SK-N-SH treated with all-trans-retinoic acid at 6 μM for 48 hours (cell line): Measurements from ENCODE around the gene GLS.

Source experiments
- ATAC-seq: fragments of 200-7000 bp; cut with Tn5 transposase; 3 replicates; pipeline ENCODE4 v1.9.1; 2020; ENCODE audit warnings: mild to moderate bottlenecking, moderate library complexity
- ARNTL ChIP-seq: fragments of 450-650 bp; formaldehyde crosslinking; IDR thresholded peaks from 2 replicates; pipeline ENCODE4 v1.5.0; 2020; ENCODE audit warnings: low read depth, mild to moderate bottlenecking, moderate library complexity, borderline replicate concordance
- BACH2 ChIP-seq: fragments of 250-450 bp; sonication (Bioruptor Pico); IDR thresholded peaks from 2 replicates; pipeline ENCODE4 v1.9.0; 2021; ENCODE audit warnings: mild to moderate bottlenecking, borderline replicate concordance
- CREB5 ChIP-seq: fragments of 250-450 bp; sonication (Bioruptor Pico); IDR thresholded peaks from 2 replicates; pipeline ENCODE4 v1.5.1; 2020; ENCODE audit warnings: low read depth, mild to moderate bottlenecking, moderate library complexity
- CSDC2 ChIP-seq: fragments of 250-450 bp; sonication (Bioruptor Pico); IDR thresholded peaks from 2 replicates; pipeline ENCODE4 v1.5.0; 2020; ENCODE audit warnings: mild to moderate bottlenecking, moderate library complexity
- CSRNP3 ChIP-seq: fragments of 250-450 bp; sonication (Bioruptor Pico); IDR thresholded peaks from 2 replicates; pipeline ENCODE4 v1.5.1; 2021; ENCODE audit warnings: mild to moderate bottlenecking, moderate library complexity
- ESRRG ChIP-seq: fragments of 250-450 bp; sonication (Bioruptor Pico); IDR thresholded peaks from 2 replicates; pipeline ENCODE4 v1.6.1; 2021; ENCODE audit warnings: mild to moderate bottlenecking
- GLIS3 ChIP-seq: fragments of 250-450 bp; sonication (Bioruptor Pico); IDR thresholded peaks from 2 replicates; pipeline ENCODE4 v1.5.0; 2020; ENCODE audit warnings: mild to moderate bottlenecking, moderate library complexity
- OSR1 ChIP-seq: fragments of 250-450 bp; sonication (Bioruptor Pico); IDR thresholded peaks from 2 replicates; pipeline ENCODE4 v1.8.0; 2022; ENCODE audit warnings: moderate library complexity, mild to moderate bottlenecking, inconsistent platforms
- PATZ1 ChIP-seq: fragments of 250-450 bp; sonication (Bioruptor Pico); IDR thresholded peaks from 2 replicates; pipeline ENCODE4 v1.8.0; 2020; ENCODE audit warnings: mild to moderate bottlenecking, moderate library complexity, borderline replicate concordance
- POU6F1 ChIP-seq: fragments of 250-450 bp; sonication (Bioruptor Pico); IDR thresholded peaks from 2 replicates; pipeline ENCODE4 v1.8.0; 2021; ENCODE audit warnings: low read depth, mild to moderate bottlenecking, moderate library complexity, borderline replicate concordance
- PPARA ChIP-seq: fragments of 250-450 bp; sonication (Bioruptor Pico); IDR thresholded peaks from 2 replicates; pipeline ENCODE4 v1.5.0; 2020; ENCODE audit warnings: mild to moderate bottlenecking, borderline replicate concordance
- RARB ChIP-seq: fragments of 250-450 bp; sonication (Bioruptor Pico); IDR thresholded peaks from 2 replicates; pipeline ENCODE4 v1.8.0; 2021; ENCODE audit warnings: mild to moderate bottlenecking, moderate library complexity
- SNAI2 ChIP-seq: fragments of 250-450 bp; sonication (Bioruptor Pico); IDR thresholded peaks from 2 replicates; pipeline ENCODE4 v1.5.0; 2020; ENCODE audit warnings: mild to moderate bottlenecking, moderate library complexity
- TCF4 ChIP-seq: fragments of 250-450 bp; sonication (Bioruptor Pico); IDR thresholded peaks from 2 replicates; pipeline ENCODE4 v1.8.0; 2021; ENCODE audit warnings: mild to moderate bottlenecking, moderate library complexity, borderline replicate concordance
- TOX ChIP-seq: fragments of 250-450 bp; sonication (Bioruptor Pico); IDR thresholded peaks from 2 replicates; pipeline ENCODE4 v1.8.0; 2021; ENCODE audit warnings: mild to moderate bottlenecking, moderate library complexity, borderline replicate concordance
- ZC3H10 ChIP-seq: fragments of 250-450 bp; sonication (Bioruptor Pico); IDR thresholded peaks from 2 replicates; pipeline ENCODE4 v1.5.1; 2021; ENCODE audit warnings: mild to moderate bottlenecking, moderate library complexity
- ZFP3 ChIP-seq: fragments of 250-450 bp; sonication (Bioruptor Pico); IDR thresholded peaks from 2 replicates; pipeline ENCODE4 v1.5.0; 2020; ENCODE audit warnings: mild to moderate bottlenecking, moderate library complexity
- ZNF565 ChIP-seq: fragments of 450-650 bp; formaldehyde crosslinking; conservative IDR thresholded peaks from 2 replicates; pipeline ENCODE4 v1.5.0; 2020; ENCODE audit warnings: low read depth, mild to moderate bottlenecking, moderate library complexity
- ZNF70 ChIP-seq: fragments of 450-650 bp; formaldehyde crosslinking; IDR thresholded peaks from 2 replicates; pipeline ENCODE4 v1.5.0; 2020; ENCODE audit warnings: mild to moderate bottlenecking, moderate library complexity
- ZNF8 ChIP-seq: fragments of 450-650 bp; formaldehyde crosslinking; IDR thresholded peaks from 2 replicates; pipeline ENCODE4 v1.5.0; 2020; ENCODE audit warnings: mild to moderate bottlenecking, moderate library complexity

The GLS gene

GRCh38 chr2:190853531-190854383, 26.9 kb upstream of the GLS start:
- TF ChIP-seq PATZ1 (CRISPR knock-in tag) (no peak), POU6F1 (no peak), PPARA (CRISPR knock-in tag) (no peak), ZC3H10 (CRISPR knock-in tag) (no peak), CREB5 (CRISPR knock-in tag) (no peak), RARB (CRISPR knock-in tag) (no peak), BACH2 (CRISPR knock-in tag) (no peak), ZFP3 (CRISPR knock-in tag) (no peak), GLIS3 (CRISPR knock-in tag) (no peak), ARNTL (CRISPR knock-in tag) (no peak), ZNF8 (CRISPR knock-in tag) (no peak), SNAI2 (CRISPR knock-in tag) (no peak), TOX (CRISPR knock-in tag) (no peak), CSDC2 (CRISPR knock-in tag) (no peak), CSRNP3 (CRISPR knock-in tag) (no peak), ZNF70 (CRISPR knock-in tag) (no peak), OSR1 (CRISPR knock-in tag) (no peak), ESRRG (CRISPR knock-in tag) (no peak), TCF4 (CRISPR knock-in tag) (no peak), ZNF565 (CRISPR knock-in tag) (no peak)
- no peak for ATAC-seq

GRCh38 chr2:190854726-190855125, 25.9 kb upstream of the GLS start:
- no peak for TF ChIP-seq ZNF70 (CRISPR knock-in tag)
- TF ChIP-seq ZNF565 (CRISPR knock-in tag) = no peak
- no peak for TF ChIP-seq PPARA (CRISPR knock-in tag)
- no peak for TF ChIP-seq TOX (CRISPR knock-in tag)
- no peak for TF ChIP-seq BACH2 (CRISPR knock-in tag)
- TF ChIP-seq SNAI2 (CRISPR knock-in tag) = no peak
- no peak for TF ChIP-seq POU6F1
- TF ChIP-seq OSR1 (CRISPR knock-in tag) = no peak
- no peak for TF ChIP-seq RARB (CRISPR knock-in tag)
- no peak for ATAC-seq

GRCh38 chr2:190855245-190855644, 25.4 kb upstream of the GLS start:
- ATAC-seq = no peak

More at GRCh38 chr2:190855245-190855644, 25.4 kb upstream of the GLS start:
- TF ChIP-seq POU6F1 (no peak), TOX (CRISPR knock-in tag) (no peak), ZNF565 (CRISPR knock-in tag) (no peak), ZNF70 (CRISPR knock-in tag) (no peak), ARNTL (CRISPR knock-in tag) (no peak)
